ENCODE measurements around the gene STAG3.

DNA sequence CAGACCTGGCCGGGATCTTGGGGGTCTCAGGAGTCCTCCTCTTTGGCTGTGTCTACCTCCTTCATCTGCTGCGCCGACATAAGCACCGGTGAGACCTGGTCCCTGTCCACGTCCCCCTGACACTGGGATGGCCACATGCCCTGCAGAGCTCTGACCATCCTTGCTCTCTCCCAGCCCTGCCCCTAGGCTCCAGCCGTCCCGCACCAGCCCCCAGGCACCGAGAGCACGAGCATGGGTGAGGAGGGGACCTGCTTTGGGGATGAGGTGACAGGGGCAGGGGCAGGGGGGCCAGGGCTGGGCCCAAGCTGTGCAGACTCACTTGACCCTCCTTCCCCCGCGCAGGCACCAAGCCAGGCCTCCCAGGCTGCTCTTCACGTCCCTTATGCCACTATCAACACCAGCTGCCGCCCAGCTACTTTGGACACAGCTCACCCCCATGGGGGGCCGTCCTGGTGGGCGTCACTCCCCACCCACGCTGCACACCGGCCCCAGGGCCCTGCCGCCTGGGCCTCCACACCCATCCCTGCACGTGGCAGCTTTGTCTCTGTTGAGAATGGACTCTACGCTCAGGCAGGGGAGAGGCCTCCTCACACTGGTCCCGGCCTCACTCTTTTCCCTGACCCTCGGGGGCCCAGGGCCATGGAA lies 43.0 kb downstream of the STAG3 start:
- TF ChIP-seq, protein P1, sequence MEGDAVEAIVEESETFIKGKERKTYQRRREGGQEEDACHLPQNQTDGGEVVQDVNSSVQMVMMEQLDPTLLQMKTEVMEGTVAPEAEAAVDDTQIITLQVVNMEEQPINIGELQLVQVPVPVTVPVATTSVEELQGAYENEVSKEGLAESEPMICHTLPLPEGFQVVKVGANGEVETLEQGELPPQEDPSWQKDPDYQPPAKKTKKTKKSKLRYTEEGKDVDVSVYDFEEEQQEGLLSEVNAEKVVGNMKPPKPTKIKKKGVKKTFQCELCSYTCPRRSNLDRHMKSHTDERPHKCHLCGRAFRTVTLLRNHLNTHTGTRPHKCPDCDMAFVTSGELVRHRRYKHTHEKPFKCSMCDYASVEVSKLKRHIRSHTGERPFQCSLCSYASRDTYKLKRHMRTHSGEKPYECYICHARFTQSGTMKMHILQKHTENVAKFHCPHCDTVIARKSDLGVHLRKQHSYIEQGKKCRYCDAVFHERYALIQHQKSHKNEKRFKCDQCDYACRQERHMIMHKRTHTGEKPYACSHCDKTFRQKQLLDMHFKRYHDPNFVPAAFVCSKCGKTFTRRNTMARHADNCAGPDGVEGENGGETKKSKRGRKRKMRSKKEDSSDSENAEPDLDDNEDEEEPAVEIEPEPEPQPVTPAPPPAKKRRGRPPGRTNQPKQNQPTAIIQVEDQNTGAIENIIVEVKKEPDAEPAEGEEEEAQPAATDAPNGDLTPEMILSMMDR (IDR thresholded peaks at IDR 0.05; ENCODE audit: extremely low read depth in 1 of 2, insufficient read depth in 1 of 2, low read depth in 1 of 2, low read length in 2 of 2) = no peak
- TF ChIP-seq, protein P2, sequence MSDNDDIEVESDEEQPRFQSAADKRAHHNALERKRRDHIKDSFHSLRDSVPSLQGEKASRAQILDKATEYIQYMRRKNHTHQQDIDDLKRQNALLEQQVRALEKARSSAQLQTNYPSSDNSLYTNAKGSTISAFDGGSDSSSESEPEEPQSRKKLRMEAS (IDR thresholded peaks at IDR 0.05; ENCODE audit: insufficient read depth, insufficient read length) = no peak
- TF ChIP-seq POLR2A (IDR thresholded peaks at IDR 0.05; ENCODE audit: low read depth, low read length) = no peak
- TF ChIP-seq JUN (IDR thresholded peaks at IDR 0.05; ENCODE audit: borderline replicate concordance, insufficient read depth, insufficient read length, low read depth) = no peak
- no peak for TF ChIP-seq POLR2AphosphoS5 (IDR thresholded peaks at IDR 0.05; ENCODE audit: insufficient read depth, low read depth, low read length)
- no peak for TF ChIP-seq MYC (IDR thresholded peaks at IDR 0.05; ENCODE audit: low read depth, low read length)
- TF ChIP-seq EZH2 (IDR thresholded peaks at IDR 0.05; ENCODE audit: borderline replicate concordance, low read depth, low read length, severe bottlenecking) = no peak

Measured in endothelial cell of umbilical vein (primary cell).